ENCODE results near the gene PPP4R3B.

PPP4R3B gene

DNA sequence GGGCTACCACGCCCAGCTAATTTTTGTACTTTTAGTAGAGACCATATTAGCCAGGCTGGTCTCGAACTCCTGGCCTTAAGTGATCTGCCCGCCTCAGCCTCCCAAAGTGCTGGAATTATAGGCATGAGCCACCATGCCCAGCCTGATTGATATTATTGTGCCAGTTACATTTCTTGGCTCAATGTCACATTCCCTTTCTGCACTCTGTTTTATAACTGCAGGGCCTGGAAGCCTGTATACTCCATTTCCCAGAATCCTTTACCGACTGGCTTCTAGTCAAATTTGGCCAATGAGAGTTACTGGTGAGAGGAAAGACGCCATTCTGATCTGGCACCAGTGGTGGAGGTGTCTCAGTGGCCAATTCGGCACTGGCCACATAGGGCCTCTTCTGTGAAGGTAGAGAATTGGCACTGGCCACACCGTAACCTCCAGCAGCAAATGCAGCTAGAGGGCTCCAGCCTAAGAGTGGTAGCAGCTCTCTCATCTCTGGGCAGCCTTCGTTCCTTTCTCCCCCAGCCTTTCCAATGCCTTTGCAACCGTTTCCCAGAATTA, 114.8 kb downstream of the PPP4R3B start:
- DNase-seq: no peak

DNA sequence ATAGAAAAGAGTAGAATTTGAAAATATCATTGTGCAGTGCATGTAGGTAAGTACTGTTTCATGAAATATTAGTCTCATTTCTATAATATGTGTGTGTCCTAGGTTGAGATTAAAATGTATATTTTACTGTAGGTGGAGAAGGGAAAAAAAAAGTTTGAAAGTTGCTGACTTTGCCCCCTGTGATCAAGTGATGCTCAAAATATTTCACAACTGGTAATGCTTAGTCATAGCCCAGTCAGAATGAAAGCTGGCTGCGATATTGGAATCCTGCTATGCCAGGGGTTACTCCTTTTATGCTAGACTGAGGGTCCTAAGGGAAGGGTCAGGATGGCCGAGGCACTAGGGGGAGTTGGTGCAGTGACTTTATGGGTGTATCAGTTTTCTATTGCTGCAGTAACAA, 117.4 kb downstream of the PPP4R3B start:
- DNase-seq: no peak

DNA sequence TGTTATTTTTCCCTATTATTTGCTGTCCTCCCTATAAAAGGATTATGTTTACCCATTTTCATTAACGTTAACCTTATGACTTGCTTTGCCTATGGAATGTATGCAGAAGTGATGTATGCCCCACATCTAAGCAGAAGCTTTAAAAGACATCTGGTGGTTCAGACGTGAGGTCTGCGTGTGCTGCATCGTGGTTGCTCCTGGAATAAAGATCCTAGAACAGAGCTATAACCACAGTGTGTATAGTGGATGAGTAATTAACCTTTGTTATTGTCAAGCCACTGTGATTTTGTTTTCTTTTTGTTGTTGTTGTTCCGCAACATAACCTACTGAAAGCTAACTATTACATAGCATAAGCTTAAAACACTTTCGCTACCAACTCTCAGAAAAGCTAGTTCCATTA, 118.8 kb downstream of the PPP4R3B start:
- no peak for DNase-seq
